Stimulated activated CD4-positive, alpha-beta T cell treated with anti-CD3 and anti-CD28 coated beads, Interleukin-4, amount 100 ng/mL, for 1 hour (primary cell): ENCODE data around the gene SIGLEC8.
"Not testable (repeated sequence)": the region's sequence is repeated elsewhere in the genome, so short reads cannot be mapped to it uniquely, and the experiment has no call there.

Experiments
- DNase-seq: peaks from one replicate; pipeline ENCODE4 v3.0.0-alpha.2; 2020

Gene SIGLEC8

GRCh38 chr19:51472607-51473006, 14.4 kb upstream of the SIGLEC8 start:
- DNase-seq, result no peak

DNA sequence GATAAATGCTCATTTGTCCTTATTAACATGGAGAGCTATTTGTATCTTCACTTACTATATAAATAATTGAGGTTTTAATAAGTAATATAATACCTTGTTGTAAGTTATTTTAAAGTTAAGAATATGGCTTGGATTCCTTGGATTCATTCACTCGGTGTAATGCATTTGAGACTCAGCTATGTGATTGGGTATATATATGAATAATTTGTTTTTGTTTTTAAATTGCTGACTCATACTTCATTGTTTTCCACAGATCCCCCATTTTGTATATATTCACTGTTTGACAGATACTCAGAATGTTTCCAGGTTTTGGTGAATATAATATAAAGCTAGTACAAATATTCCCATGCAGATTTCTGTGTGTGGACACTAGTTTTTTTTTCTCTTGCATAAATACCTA, 13.3 kb upstream of the SIGLEC8 start:
- no peak for DNase-seq

DNA sequence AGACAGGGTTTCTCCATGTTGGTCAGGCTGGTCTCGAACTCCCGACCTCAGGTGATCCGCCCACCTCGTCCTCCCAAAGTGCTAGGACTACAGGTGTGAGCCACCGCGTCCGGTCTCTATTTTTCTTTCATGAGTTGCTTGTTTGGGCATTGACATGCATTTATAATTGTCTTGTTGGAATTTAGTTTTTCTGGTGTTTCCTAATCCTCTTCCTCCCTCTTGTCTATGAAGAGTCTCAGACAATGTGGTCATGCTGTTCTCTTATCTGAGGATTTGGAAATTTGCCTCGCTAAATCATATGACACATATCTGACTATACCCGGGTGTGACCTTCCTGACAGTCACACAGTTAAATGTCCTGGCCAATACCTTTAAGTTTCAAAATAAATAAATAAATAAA, 12.7 kb upstream of the SIGLEC8 start:
- DNase-seq, result no peak

- DNase-seq, result no peak
These were observed 11.4 kb upstream of the SIGLEC8 start for GRCh38 chr19:51469629-51470028.

DNA sequence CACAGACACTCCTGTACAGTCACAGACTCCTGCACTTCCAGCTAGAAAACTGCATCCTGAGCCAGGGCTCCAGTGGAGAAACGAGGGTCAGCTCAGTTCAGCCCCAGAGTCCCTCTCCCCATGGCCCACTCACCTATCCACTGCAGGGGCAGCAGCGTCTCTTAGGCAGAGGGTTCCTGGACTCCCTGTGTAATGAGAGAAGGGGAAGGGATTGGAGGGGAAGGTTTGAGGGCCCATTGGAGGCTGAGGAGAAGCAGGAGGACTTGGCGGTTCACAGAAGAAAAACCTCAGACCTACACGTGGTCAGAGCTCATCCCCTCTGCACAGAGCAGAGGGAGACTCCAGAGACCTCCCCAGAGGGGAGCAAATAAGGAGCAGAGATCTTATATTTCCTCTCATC, 10.9 kb upstream of the SIGLEC8 start:
- DNase-seq, result no peak

DNA sequence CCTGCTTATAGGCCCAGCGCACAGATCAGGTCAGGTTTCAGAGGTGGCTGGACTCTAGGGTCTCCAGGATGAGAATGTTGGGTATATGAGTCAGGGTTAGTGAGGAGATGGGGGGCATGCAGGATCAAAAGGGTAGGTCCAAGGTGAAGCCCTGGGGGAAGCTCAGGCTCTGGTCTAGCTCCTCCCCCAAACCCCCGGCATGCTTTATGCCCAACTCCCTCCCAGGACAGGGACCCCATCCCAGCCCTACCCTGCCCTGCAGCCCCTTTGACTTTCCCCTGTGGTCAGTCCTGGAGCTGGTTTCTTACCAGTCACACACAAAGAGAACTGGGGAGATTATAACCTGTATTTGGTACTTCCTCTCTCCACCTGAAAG, 10.3 kb upstream of the SIGLEC8 start:
- no peak for DNase-seq

DNA sequence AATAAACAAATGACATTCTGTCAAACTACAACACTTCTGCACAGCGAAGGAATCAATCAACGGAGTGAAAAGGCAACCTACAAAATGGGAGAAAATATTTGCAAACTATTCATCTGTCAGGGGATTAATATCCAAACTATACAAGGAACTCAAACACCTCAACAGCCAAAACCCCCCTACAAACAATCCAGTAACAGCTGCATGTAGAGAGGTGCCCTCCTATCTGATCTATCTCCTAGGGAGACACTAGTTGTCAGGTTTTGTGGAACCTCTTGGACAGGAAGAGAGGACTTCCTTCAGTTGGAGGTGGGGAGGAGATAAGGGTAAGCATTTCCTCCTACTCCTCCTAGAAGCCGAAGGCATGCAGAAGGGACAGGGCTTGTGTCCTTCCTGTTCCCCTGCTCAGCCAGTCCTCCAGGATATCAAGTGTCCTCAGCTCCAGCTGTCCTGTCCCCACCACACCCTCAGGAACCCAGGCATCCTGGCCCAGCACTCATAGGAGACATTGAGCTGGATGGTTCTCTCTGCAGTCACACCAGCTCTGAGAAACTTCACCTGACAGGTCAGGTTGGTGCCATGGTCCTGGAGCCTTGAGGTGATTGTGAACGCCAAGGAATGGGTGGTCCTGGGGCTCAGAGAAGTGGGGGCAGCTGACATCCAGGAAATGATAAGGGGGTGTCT, 9.8 kb upstream of the SIGLEC8 start:
- DNase-seq, result no peak

GRCh38 chr19:51466723-51467122, 8.5 kb upstream of the SIGLEC8 start:
- DNase-seq, result no peak

DNA sequence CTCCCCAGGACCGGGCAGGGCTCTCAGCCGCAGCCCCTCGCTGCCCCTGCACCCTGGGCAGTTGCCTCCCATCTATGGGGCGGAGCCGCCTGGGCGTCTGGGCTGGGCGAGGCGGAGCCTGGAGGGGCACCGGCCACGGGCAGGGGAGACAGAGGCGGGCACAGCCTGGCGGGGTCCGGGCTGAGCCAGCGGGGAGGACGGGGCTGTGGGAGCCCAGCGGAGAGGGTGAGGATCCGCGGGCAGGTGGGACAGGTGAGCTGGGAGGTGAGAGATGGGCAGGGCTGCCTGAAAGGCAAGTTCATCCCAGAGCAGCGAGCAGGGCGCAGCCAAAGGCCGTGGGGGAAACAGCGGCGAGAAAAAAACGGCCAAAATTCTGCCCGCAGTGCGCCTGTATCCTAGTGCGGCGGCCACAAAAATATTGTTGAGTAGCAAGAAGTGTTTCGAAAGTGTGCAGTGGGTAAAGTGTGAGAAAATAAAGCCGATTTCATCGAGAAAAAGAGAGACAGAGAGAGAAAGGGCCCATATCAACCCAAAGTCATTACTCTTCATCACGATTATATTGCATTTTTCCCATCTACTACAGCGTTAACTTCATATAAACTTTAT, 5.8 kb upstream of the SIGLEC8 start:
- DNase-seq, result not testable (repeated sequence)

GRCh38 chr19:51462681-51463080, 4.4 kb upstream of the SIGLEC8 start:
- DNase-seq, result no peak

- no peak for DNase-seq
These were observed 4.0 kb upstream of the SIGLEC8 start for GRCh38 chr19:51462276-51462675.

DNA sequence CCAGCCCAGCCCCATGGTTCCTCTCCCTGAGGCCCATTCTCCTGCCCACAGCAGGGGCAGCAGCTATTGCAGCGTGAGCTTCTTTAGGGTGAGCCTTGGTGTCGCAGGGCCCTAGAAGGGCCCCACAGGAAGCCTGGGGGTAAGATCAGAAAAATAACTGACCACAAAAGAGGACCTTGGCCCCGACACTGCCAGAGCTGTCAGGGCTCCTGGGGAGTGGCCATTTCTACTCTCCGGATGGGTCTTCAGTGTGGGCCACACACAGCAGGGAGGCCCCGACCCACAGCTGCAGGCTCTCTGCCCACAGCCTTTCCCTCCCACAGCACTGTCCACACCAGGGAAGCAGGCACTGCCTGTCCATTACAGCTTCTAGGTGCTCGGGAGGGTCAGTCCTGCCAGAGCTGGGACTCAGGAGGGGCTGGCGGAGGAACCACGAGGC, 3.5 kb upstream of the SIGLEC8 start:
- DNase-seq, result no peak

DNA sequence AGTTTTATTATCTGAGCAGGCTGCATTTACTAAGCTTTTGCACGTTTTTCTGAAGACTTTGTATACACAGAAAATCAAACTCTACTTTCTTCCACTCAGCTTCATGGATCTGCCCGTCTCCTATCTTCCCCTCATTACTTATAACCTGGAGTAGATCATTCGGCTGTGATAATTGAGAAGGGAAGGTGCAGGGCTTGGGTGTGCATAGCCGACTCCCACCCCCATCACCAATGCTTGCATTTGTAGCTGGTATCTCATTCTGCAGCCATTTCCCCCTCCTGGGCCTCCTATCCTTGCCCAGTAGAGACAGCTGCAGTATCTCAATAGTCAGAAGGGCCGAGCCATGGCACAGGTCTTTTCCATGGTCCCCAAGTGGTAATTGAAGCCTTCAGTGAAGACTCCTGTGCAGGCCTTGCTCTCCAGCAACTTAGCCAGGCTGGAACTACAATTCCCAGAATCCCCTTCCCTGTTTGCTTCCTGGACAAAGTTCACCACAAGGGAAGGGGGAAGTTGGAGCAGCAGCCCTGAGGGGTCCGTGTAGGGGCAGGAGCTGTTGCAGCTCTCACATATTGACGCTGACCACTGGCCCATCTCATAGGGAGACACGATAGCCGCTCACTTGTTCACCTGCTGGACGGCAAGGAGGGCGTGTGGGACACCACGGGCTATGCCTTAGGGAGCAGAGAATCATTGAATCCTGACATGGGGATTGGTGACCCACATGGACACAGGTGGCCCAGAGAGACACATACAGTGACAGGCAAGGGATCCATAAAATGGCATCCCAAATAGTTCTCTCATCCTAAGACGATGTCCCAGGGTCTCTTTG, 2.1 kb upstream of the SIGLEC8 start:
- DNase-seq, result no peak

- DNase-seq, result no peak
These were observed 748 bp upstream of the SIGLEC8 start for GRCh38 chr19:51458899-51459505.

DNA sequence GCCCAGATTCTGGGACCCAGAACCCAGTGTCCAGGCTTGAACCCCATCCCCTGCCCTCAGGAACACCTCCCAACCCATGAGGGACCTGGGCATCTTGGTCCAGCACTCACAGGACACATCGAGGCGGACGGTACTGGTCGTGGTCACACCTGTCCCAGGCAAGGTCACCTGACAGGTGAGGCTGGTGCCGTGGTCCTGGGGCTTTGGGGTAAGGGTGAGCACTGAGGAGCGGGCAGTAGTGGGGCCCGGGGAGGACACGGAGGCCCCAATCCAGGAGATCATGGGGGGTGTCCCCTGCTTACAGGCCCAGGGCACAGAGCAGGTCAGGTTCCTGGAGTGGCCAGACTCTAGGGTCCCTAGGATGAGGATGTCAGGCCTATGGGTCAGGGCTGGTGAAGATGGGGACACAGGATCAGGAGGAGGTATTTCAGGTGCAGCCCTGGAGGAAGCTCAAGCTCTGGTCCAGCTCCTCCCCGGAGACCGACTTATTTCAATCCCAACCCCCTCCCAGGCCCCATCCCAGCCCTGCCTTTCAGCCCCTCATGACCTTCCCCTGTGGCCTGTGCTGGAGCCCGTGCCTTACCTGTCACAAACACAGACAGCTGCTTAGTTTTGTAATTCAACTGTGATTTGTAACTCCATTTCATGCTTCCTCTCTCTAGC, 772 bp downstream of the SIGLEC8 start:
- no peak for DNase-seq

- no peak for DNase-seq
These were observed 1.5 kb downstream of the SIGLEC8 start for GRCh38 chr19:51456541-51457290.

GRCh38 chr19:51450730-51451307, 7.4 kb downstream of the SIGLEC8 start:
- peak; percentile 56 for DNase-seq

DNA sequence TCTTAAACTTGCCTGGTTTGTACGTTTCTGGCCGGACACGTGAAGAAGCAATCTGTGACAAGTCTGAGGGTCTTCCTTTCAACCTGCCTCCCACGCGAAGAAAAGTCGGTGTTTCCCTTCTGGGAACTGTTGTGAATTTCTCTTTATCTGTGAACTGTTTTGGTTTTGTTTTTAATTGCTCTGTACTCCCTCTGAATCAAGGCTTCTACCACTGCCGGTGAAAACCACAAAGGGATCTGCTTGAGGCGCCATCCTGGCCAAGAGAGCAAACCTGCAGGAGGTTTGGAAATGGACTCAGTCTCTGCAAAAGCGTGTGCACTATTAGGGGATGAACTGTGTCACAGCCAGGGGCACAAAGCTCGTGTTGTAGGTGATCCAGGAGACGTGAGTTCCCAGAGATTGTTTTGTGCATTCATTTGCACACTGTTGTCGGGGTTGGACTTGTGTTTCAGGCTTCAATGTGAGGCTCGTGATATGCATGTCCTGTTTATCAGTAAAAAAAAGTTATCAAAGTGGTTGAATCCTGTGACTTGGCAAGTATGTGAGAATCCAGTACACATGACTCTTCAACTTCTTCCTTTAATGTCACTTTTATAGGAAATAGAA, 9.7 kb downstream of the SIGLEC8 start:
- peak; percentile 55 for DNase-seq

DNA sequence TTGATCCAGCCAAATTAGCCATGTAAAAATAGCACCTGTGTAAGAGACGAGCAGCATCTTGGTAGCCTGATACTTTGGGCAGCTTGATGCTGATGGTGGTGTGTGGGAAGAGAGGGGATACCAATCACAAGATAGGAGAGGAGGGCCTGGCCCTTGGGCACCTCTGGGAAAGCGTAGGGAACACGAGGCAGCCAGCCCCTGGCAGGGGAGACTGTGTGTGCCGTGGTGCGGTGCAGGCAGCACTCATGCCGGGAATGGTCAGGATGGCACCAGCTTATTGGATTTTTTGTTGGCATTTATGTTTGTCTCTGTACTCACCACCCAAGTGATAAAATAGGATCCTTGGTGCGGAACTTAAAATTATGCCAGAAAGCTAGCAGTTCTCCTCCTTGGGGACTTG, 10.2 kb downstream of the SIGLEC8 start:
- no peak for DNase-seq

GRCh38 chr19:51447510-51447909, 10.7 kb downstream of the SIGLEC8 start:
- not testable (repeated sequence) for DNase-seq
